Vagina (tissue), 2 donors: ENCODE data around the gene RIN3. TPM values are rescaled to one million over a fixed set of nuclear protein-coding genes. Genes with fewer than 3 reads are reported as not detected.
"Not testable (repeated sequence)": the region's sequence is repeated elsewhere in the genome, so short reads cannot be mapped to it uniquely, and the experiment has no call there.

Experiments used
- DNase-seq, 2 donors: peaks; one replicate each; pipeline ENCODE4 v3.0.0-alpha.2; 2017; ENCODE audit errors: extremely low spot score in 2 of 2
- H3K27ac ChIP-seq: fragments of 200-600 bp; sonication (generic); one replicate; pipeline ENCODE4 v1.5.1; 2019
- H3K27me3 ChIP-seq: fragments of 200-600 bp; sonication (generic); one replicate; pipeline ENCODE4 v1.5.1; 2019
- H3K36me3 ChIP-seq, 2 donors: fragments of 200-600 bp; sonication (generic); one replicate each; pipeline ENCODE4 v1.5.1; 2017 to 2019
- H3K4me1 ChIP-seq: fragments of 200-600 bp; sonication (generic); one replicate; pipeline ENCODE4 v1.5.1; 2019
- H3K4me3 ChIP-seq, 2 donors: fragments of 200-600 bp; sonication (generic); 1 replicate in 1 of 2; 2 replicates in 1 of 2; pipeline ENCODE4 v1.5.1; 2016 to 2019
- H3K9me3 ChIP-seq: fragments of 200-600 bp; sonication (generic); one replicate; pipeline ENCODE4 v1.5.1; 2019
- POLR2A ChIP-seq, 2 donors: fragments of 450-650 bp; IDR thresholded peaks; one replicate each; pipeline ENCODE4 v1.6.1; 2017; ENCODE audit warnings: antibody characterized with exemption in 2 of 2, mild to moderate bottlenecking in 2 of 2, moderate library complexity in 2 of 2
- POLR2AphosphoS5 ChIP-seq, 2 donors: sonication (generic); formaldehyde crosslinking; IDR thresholded peaks; one replicate each; pipeline ENCODE4 v1.9.0; 2017; ENCODE audit warnings: antibody characterized with exemption in 2 of 2, mild to moderate bottlenecking in 2 of 2, low read depth in 1 of 2; ENCODE audit not compliant: insufficient read depth in 1 of 2
- intact Hi-C: fragments of 100-400 bp; cut with DNase I; formaldehyde crosslinking; loops from one replicate; pipeline ENCODE4 v1.15.1; 2023
- total RNA-seq: library from RNA; depleted of rRNA; stranded (reverse); fragments of >200 nt; gene quantifications from one replicate; pipeline ENCODE4 v1.2.3, GENCODE V29; 2016
- TF ChIP-seq, protein P1 (sequence below), 3 experiments: fragments of 450-650 bp in 2 of 3; fragments of 200-600 bp in 1 of 3; sonication (generic) in 1 of 3; IDR thresholded peaks; one replicate each; pipeline ENCODE4 v1.5.1; 2017 to 2019; ENCODE audit warnings: antibody characterized with exemption in 3 of 3, mild to moderate bottlenecking in 2 of 3, moderate library complexity in 2 of 3

RIN3 gene
- total RNA-seq, 1 donor from 2014 or later, result 22.6 TPM

- Histone ChIP-seq H3K36me3 (no peaks in the 10 kb centered on the region), H3K27me3 (no peaks in the 10 kb centered on the region), H3K4me3 (no peak overlapping the region), H3K4me1 (peaks cover 6% of the 10 kb centered on the region), H3K9me3 (no peaks in the 10 kb centered on the region), H3K27ac (no peak overlapping the region)
- DNase-seq, result no peak
- intact Hi-C loops, result no loop called here
- no peak for TF ChIP-seq POLR2A (IDR thresholded peaks at IDR 0.05)
- TF ChIP-seq, protein P1, sequence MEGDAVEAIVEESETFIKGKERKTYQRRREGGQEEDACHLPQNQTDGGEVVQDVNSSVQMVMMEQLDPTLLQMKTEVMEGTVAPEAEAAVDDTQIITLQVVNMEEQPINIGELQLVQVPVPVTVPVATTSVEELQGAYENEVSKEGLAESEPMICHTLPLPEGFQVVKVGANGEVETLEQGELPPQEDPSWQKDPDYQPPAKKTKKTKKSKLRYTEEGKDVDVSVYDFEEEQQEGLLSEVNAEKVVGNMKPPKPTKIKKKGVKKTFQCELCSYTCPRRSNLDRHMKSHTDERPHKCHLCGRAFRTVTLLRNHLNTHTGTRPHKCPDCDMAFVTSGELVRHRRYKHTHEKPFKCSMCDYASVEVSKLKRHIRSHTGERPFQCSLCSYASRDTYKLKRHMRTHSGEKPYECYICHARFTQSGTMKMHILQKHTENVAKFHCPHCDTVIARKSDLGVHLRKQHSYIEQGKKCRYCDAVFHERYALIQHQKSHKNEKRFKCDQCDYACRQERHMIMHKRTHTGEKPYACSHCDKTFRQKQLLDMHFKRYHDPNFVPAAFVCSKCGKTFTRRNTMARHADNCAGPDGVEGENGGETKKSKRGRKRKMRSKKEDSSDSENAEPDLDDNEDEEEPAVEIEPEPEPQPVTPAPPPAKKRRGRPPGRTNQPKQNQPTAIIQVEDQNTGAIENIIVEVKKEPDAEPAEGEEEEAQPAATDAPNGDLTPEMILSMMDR (IDR thresholded peaks at IDR 0.05), result no peak
- no peak for TF ChIP-seq POLR2AphosphoS5 (IDR thresholded peaks at IDR 0.05; ENCODE audit: insufficient read depth in 1 of 2, low read depth in 1 of 2)
Observed at GRCh38 chr14:92635896-92636295, 122.3 kb downstream of the RIN3 start.

- DNase-seq, result no peak
- Histone ChIP-seq H3K4me1 (peaks cover 6% of the 10 kb centered on the region), H3K36me3 (no peaks in the 10 kb centered on the region), H3K9me3 (no peaks in the 10 kb centered on the region), H3K4me3 (no peak overlapping the region), H3K27me3 (no peaks in the 10 kb centered on the region), H3K27ac (no peak overlapping the region)
- intact Hi-C loops, result no loop called here
- TF ChIP-seq POLR2AphosphoS5 (IDR thresholded peaks at IDR 0.05; ENCODE audit: insufficient read depth in 1 of 2, low read depth in 1 of 2) (no peak), POLR2A (IDR thresholded peaks at IDR 0.05) (no peak)
- TF ChIP-seq, protein P1 (IDR thresholded peaks at IDR 0.05), result no peak
Observed at GRCh38 chr14:92637228-92637627, 123.6 kb downstream of the RIN3 start.

- H3K27me3 ChIP-seq, result no peaks in the 10 kb centered on the region
- peaks cover 6% of the 10 kb centered on the region for H3K4me1 ChIP-seq
- no peak overlapping the region for H3K27ac ChIP-seq
- H3K36me3 ChIP-seq, result no peaks in the 10 kb centered on the region
- H3K4me3 ChIP-seq, result no peak overlapping the region
- H3K9me3 ChIP-seq, result no peaks in the 10 kb centered on the region
- TF ChIP-seq POLR2A (IDR thresholded peaks at IDR 0.05) (no peak), POLR2AphosphoS5 (IDR thresholded peaks at IDR 0.05; ENCODE audit: insufficient read depth in 1 of 2, low read depth in 1 of 2) (no peak)
- TF ChIP-seq, protein P1 (IDR thresholded peaks at IDR 0.05), result no peak
- intact Hi-C loops, result no loop called here
- no peak for DNase-seq
Observed at GRCh38 chr14:92637864-92638263, 124.3 kb downstream of the RIN3 start.

DNA sequence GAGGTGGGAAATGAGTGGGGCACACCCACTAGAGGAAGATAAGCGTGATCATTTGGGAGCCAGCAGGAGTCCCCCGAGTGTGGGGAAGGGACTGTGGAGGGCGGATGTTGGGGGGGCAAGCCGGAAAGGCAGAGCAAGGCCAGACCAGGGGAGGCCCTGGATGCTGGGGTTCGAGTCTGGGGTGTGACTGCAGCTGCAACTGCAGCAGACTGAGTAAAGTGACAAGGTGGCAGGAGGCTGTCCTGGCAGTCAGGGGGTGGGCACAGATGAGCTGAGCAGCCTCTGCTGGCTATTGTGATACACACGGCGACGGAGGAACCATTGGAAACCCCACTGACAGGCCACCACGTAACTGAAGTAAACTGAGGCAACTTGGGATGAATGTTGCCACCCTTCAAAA, 124.7 kb downstream of the RIN3 start:
- H3K4me1 ChIP-seq, result peaks cover 4% of the 10 kb centered on the region
- H3K9me3 ChIP-seq, result no peaks in the 10 kb centered on the region
- no peaks in the 10 kb centered on the region for H3K27me3 ChIP-seq
- TF ChIP-seq POLR2AphosphoS5 (IDR thresholded peaks at IDR 0.05; ENCODE audit: insufficient read depth in 1 of 2, low read depth in 1 of 2) (no peak), POLR2A (IDR thresholded peaks at IDR 0.05) (no peak)
- TF ChIP-seq, protein P1 (IDR thresholded peaks at IDR 0.05), result no peak
- no peak overlapping the region for H3K4me3 ChIP-seq
- H3K36me3 ChIP-seq, result no peaks in the 10 kb centered on the region
- intact Hi-C loops, result no loop called here
- DNase-seq, result no peak
- H3K27ac ChIP-seq, result no peak overlapping the region

DNA sequence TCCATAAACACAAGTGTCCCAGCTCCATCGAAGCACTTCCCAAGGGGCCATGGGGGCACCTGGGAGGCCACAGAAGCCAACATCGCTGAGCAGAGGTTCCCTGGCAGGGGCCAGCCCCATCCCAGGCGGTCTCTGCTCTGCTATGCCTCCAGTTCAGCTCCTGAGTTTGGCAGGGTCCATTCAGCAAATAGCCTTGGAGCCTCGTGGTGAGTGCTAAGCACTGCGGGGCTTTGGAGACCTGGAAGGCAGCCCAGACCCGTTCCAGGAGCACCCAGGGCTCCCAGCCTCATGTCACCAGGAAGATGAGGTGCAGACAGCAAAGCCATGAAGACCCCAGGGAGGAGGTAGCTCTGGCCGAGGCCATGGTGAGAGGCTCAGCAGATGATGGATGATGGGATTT, 125.3 kb downstream of the RIN3 start:
- H3K27ac ChIP-seq, result no peak overlapping the region
- H3K36me3 ChIP-seq, result no peaks in the 10 kb centered on the region
- TF ChIP-seq POLR2A (IDR thresholded peaks at IDR 0.05), result no peak
- no peak for TF ChIP-seq POLR2AphosphoS5 (IDR thresholded peaks at IDR 0.05; ENCODE audit: insufficient read depth in 1 of 2, low read depth in 1 of 2)
- TF ChIP-seq, protein P1 (IDR thresholded peaks at IDR 0.05), result no peak
- no peaks in the 10 kb centered on the region for H3K27me3 ChIP-seq
- no peak overlapping the region for H3K4me3 ChIP-seq
- peaks cover 2% of the 10 kb centered on the region for H3K4me1 ChIP-seq
- intact Hi-C loops, result no loop called here
- H3K9me3 ChIP-seq, result no peaks in the 10 kb centered on the region
- DNase-seq, result no peak

DNA sequence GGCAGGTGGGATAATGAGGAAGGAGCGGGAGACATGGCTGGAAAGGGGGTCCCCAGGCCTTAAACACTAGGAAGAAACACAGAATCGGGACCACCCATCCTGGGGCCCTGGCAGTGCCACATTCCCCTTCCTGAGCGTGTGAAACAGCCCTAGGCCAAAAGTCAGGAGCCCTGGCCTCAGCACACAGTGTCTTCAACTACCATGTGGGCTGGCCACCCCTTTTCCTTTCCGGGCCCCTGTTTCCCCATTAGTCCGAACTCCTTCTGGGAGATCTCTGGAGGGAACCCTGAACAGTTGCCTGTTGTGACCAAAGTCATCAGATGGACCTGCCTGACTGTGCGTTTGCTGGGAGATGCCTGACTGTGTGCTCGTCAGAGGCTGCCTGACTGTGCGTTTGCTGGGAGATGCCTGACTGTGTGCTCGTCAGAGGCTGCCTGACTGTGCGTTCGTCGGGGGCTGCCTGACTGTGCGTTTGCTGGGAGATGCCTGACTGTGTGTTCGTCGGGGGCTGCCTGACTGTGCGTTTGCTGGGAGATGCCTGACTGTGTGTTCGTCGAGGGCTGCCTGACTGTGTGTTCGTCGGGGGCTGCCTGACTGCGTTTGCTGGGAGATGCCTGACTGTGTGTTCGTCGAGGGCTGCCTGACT, 126.0 kb downstream of the RIN3 start:
- DNase-seq, intact Hi-C loops, H3K4me3 ChIP-seq, H3K36me3 ChIP-seq, H3K4me1 ChIP-seq, H3K9me3 ChIP-seq, H3K27me3 ChIP-seq, H3K27ac ChIP-seq: not testable (repeated sequence)
